ENCODE data around the gene CCNH.

DNA sequence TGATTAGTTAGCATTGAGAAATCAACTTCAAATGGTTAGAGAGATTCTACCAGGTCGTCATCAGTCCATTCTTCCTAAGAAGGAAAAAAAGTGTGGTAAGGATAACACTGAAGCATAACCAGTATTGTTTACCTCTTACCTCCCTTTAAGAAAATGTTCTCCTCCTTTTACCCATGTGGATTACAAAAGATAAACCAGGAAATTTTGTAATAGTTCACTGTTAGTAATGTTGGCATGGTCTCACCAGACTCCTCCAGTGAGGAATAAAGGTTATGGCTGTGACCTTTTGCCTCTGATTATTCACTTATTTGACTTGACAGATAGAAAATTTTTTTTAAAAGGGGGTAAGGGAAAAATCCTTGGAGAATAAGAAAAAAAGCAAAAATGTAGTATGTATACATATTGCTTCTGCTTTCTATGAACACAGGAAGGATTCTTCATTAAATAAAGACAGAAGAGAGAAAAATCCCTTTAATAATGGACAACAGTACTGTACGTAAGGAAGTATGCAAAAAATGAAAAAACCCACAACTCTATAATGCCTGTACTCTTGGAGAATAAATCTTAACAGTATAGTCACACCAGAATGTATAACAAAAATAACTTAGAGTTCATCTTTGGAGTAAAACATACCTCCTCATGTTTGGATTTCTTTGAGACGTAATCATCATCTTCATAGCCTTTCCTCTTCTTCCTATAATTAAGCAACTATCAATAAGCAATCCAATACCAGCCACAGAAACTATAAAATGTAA, 18.1 kb downstream of the CCNH start:
- TF ChIP-seq CTCF (conservative IDR thresholded peaks at IDR 0.05; ENCODE audit: low read depth, low read length) (no peak), EZH2 (IDR thresholded peaks at IDR 0.05; ENCODE audit: borderline replicate concordance, low read depth, low read length, poor library complexity, severe bottlenecking) (no peak)
